ENCODE data around the gene S1PR4. TPM values are rescaled to one million over a fixed set of nuclear protein-coding genes. Genes with fewer than 3 reads are reported as not detected.
A peak's percentile ranks its signal among the peaks of the same experiment; 100 is the strongest.
"Not testable (repeated sequence)": the region's sequence is repeated elsewhere in the genome, so short reads cannot be mapped to it uniquely, and the experiment has no call there.

S1PR4 gene
- total RNA-seq, 1 donor from 2014 or later = 45.3 TPM

DNA sequence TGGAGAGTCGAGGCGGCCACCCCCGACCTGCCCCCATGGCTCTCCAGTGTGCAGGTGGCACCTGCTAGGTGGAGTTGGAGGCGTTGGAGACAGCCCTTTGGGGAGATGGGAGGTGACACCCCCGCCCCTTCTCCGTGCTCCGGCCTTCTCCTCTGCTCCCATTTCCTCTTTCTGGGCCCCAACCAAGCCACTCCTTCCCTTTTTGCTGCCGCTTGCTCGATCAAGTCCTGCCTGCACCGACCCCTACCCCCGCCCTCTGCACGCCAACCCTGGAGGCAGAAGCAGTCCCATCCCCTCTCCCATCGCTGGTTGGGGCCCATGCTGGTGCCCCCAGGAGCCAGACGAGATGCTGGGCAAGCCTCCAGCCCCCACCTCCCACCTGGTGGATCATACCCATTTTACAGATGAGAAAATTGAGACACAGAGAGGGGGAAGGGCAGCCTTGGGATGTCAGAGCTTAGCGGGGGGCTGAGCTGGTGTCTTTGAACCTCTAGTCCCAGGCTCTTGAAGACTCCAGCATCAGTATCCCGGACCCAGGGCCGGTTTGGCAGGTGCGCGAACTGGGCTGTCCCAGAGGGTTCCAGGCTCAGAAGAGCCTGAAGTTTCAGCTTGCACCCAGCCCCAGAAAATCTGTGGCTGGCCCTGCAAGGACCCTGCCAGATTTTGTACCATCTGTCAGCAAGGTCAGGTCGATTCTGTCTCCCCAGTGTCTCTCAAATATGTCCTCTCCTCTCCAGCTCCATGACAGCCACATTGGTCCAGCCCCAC lies 32.5 kb upstream of the S1PR4 start:
- Mint-ChIP-seq H3K4me1 (ENCODE audit: low read depth) (peaks cover 39% of the 10 kb centered on the region), H3K36me3 (ENCODE audit: low read depth) (peaks cover 36% of the 10 kb centered on the region), H3K4me3 (no peak overlapping the region), H3K27me3 (ENCODE audit: insufficient read depth) (no peaks in the 10 kb centered on the region), H3K9me3 (no peaks in the 10 kb centered on the region), H3K27ac (peak overlapping the region; percentile 29)
- intact Hi-C loops (cut with micrococcal nuclease) = loop anchor here (1.0 kb wide), 1 partner anchor 17 kb away; no protein-coding TSS in a partner anchor
- no peak for DNase-seq (ENCODE audit: low spot score)

DNA sequence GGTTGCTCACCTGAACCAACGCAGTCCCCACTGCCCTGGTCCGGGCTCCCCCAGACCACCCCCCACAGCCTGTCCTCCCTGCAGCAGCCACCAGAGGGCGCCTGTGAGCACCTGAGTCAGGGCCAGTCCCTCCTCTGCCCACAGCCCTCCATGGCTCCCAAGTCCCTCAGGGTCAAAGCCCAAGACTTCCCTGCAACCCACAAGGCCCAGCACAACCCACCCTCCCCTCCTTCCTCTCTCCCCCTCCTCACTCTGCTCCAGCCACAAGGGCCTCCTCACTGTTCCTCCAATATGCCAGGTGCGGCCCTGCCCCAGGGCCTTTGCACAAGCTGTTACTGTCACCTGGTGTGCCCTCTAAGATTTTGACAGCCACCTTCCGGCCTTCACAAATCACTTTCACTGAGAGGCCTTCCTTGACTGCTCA lies 31.9 kb upstream of the S1PR4 start:
- intact Hi-C loops (cut with micrococcal nuclease) = loop anchor here (1.0 kb wide), 1 partner anchor 17 kb away; no protein-coding TSS in a partner anchor
- Mint-ChIP-seq H3K27ac (peak overlapping the region; percentile 18), H3K4me1 (ENCODE audit: low read depth) (peaks cover 38% of the 10 kb centered on the region), H3K27me3 (ENCODE audit: insufficient read depth) (no peaks in the 10 kb centered on the region), H3K4me3 (no peak overlapping the region), H3K36me3 (ENCODE audit: low read depth) (peaks cover 36% of the 10 kb centered on the region), H3K9me3 (no peaks in the 10 kb centered on the region)
- DNase-seq (ENCODE audit: low spot score) = peak; percentile 53

DNA sequence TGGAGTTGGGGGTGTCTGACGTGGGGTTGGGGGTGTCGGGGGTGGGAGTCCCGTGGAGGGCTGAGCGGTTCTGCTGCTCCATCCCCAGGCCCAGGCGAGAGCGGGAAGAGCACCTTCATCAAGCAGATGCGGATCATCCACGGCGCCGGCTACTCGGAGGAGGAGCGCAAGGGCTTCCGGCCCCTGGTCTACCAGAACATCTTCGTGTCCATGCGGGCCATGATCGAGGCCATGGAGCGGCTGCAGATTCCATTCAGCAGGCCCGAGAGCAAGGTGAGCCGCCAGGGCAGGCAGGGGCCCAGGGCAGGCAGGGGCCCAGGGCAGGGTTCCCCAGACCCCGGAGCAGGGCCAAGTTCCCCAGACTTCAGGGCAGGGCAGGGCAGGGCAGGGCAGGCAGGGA lies 30.1 kb upstream of the S1PR4 start:
- H3K9me3 Mint-ChIP-seq = no peaks in the 10 kb centered on the region
- DNase-seq (ENCODE audit: low spot score) = no peak
- intact Hi-C loops (cut with micrococcal nuclease) = no loop called here

DNA sequence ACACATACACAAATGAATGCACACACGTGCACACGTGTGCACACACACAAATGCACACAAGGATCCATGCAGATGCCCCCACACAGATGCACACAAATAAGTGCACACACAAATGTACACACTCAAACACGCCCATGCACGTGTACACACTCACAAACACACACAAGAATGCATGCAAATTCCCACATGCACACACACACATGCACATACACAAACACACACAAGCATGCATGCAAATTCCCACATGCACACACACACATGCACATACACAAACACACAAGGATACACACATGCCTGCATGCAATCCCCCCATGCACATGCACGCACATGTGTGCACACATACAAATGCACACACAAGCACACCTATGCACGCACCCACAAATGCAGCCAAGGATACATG lies 29.5 kb upstream of the S1PR4 start:
- intact Hi-C loops (cut with micrococcal nuclease) = no loop called here
- H3K4me3 Mint-ChIP-seq = no peak overlapping the region
- H3K36me3 Mint-ChIP-seq (ENCODE audit: low read depth) = peaks cover 28% of the 10 kb centered on the region
- DNase-seq (ENCODE audit: low spot score) = no peak
- H3K27ac Mint-ChIP-seq = peak overlapping the region; percentile 0
- peaks cover 24% of the 10 kb centered on the region for H3K4me1 Mint-ChIP-seq (ENCODE audit: low read depth)
- H3K9me3 Mint-ChIP-seq = no peaks in the 10 kb centered on the region
- no peaks in the 10 kb centered on the region for H3K27me3 Mint-ChIP-seq (ENCODE audit: insufficient read depth)

More for the DNA sequence above, 30.1 kb upstream of the S1PR4 start:
- H3K27me3 Mint-ChIP-seq (ENCODE audit: insufficient read depth) = no peaks in the 10 kb centered on the region
- peaks cover 24% of the 10 kb centered on the region for H3K4me1 Mint-ChIP-seq (ENCODE audit: low read depth)
- peaks cover 28% of the 10 kb centered on the region for H3K36me3 Mint-ChIP-seq (ENCODE audit: low read depth)
- H3K4me3 Mint-ChIP-seq = no peak overlapping the region
- H3K27ac Mint-ChIP-seq = no peak overlapping the region

DNA sequence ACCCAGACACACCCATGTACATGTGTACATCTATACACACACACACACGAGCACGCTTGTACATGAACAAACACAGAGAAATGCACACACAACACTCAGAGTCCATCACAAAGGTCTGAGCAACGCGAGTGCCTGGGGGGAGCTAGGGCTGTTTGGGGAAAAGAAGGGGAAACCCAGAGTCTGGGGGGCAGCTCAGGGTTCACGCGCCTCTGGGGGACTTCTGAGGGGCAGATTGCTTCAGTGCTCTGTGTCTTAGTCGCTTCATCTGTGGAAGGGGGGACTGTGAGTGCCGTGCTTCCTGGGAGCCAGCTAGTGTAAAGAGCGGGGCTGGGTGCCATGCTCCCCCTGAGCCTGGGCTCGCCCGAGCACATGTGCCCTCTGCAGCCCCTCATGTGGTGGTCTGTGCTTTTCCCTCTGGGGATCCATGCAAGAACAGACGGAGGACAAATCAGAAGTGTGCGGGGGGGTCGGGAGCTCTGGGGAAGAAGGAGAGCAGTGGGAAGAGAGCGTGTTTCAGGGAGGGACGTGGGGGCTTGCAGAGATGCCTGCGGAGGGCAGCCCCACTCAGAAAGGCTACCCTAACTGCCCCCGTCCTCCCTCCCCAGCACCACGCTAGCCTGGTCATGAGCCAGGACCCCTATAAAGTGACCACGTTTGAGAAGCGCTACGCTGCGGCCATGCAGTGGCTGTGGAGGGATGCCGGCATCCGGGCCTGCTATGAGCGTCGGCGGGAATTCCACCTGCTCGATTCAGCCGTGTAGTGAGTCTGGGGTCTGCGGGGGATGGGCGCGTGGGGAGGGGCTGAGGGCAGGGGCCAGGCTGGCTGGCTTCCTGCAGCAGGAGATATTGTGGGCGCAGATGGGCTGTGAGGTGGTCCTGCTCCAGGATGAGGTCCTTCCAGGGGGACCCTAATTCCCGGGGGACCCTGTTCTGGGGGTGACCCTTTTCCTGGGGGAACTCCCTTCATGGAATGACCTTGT lies 28.8 kb upstream of the S1PR4 start:
- DNase-seq (ENCODE audit: low spot score) = no peak
- intact Hi-C loops (cut with micrococcal nuclease) = no loop called here
- Mint-ChIP-seq H3K9me3 (no peaks in the 10 kb centered on the region), H3K36me3 (ENCODE audit: low read depth) (peaks cover 28% of the 10 kb centered on the region), H3K27me3 (ENCODE audit: insufficient read depth) (no peaks in the 10 kb centered on the region), H3K4me3 (no peak overlapping the region), H3K27ac (peak overlapping the region; percentile 58), H3K4me1 (ENCODE audit: low read depth) (peaks cover 24% of the 10 kb centered on the region)

DNA sequence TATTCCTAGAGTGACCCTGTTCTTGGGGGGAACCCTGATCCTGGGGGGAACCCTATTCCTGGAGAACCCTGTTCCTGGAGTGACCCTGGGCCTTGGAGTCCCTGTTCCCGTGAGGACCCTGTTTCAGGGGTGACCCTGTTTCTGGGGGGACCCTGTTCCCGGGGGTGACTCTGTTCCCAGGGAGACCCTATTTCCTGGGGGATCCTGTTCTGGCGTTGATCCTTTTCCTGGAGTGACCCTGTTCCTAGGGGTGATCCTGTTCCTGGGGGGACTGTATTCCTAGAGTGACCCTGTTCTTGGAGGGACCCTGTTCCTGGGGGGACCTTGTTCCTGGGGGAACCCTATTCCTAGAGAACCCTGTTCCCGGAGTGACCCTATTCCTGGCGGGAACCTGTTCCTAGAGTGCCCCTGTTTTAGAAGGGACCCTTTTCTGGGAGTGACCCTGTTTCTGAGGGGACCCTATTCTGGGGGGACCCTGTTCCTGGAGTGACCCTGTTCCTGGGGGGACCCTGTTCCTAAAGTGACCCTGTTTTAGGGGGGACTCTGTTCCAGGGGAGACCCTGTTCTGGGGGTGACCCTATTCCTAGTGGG lies 27.7 kb upstream of the S1PR4 start:
- Mint-ChIP-seq H3K27me3 (ENCODE audit: insufficient read depth) (no peaks in the 10 kb centered on the region), H3K27ac (no peak overlapping the region), H3K4me1 (ENCODE audit: low read depth) (peaks cover 21% of the 10 kb centered on the region), H3K36me3 (ENCODE audit: low read depth) (peaks cover 36% of the 10 kb centered on the region), H3K4me3 (no peak overlapping the region), H3K9me3 (no peaks in the 10 kb centered on the region)
- DNase-seq (ENCODE audit: low spot score) = no peak
- intact Hi-C loops (cut with micrococcal nuclease) = no loop called here

DNA sequence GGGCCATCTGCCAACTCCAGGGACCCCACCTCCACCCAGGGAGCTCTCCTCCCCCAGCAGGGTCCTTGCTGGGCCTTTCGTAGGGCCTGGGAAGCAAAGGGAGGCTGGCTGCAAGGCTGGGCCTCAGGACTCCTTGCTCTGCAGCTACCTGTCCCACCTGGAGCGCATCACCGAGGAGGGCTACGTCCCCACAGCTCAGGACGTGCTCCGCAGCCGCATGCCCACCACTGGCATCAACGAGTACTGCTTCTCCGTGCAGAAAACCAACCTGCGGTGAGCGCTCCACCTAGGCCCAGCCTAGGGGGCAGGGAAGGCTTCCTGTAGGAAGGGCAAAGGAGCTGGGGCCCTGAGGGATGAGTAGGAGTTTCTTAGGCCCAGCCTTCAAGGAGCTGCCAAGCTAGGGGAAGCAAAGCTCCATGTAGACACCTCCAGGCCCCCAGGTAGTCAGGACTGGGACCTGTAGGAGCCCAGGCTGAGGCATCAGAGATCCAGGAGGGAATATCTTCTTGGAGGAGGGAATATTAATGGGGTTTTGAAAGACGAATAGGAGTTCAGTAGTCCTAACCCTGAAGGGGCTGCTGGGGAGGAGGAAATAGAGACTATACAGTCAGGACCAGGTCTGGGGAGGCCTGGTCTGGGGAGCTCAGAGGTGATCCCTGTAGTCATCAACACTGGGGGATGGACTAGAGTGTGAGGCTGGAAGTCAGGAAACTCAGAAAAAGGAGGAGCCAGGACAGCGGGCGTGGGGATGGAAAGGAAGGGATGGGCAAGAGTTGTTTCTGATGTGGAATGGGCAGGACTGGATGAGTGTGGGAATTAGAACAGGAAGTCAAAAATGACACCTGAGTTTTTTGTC lies 26.8 kb upstream of the S1PR4 start:
- peaks cover 11% of the 10 kb centered on the region for H3K4me1 Mint-ChIP-seq (ENCODE audit: low read depth)
- intact Hi-C loops (cut with micrococcal nuclease) = no loop called here
- H3K36me3 Mint-ChIP-seq (ENCODE audit: low read depth) = peaks cover 43% of the 10 kb centered on the region
- H3K27ac Mint-ChIP-seq = no peak overlapping the region
- no peak overlapping the region for H3K4me3 Mint-ChIP-seq
- no peaks in the 10 kb centered on the region for H3K9me3 Mint-ChIP-seq
- DNase-seq (ENCODE audit: low spot score) = no peak
- H3K27me3 Mint-ChIP-seq (ENCODE audit: insufficient read depth) = no peaks in the 10 kb centered on the region

DNA sequence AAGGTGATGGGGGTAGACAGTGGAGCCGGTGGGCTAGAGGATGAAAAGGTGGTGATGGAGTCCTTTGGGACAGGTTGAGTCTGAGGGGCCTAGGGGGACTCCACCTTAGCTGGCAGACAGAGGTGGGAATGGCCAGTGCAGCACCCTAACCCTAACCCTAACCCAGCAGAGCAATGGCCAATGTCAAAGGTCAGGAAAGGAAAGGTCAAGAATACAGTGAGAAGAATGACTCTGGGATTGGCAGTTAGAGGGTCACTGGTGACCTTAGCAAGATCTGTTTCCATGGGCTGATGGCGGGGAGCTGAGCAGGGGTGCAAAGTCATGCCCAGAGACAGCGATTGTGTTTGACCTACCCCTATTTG lies 26.2 kb upstream of the S1PR4 start:
- H3K27me3 Mint-ChIP-seq (ENCODE audit: insufficient read depth) = no peaks in the 10 kb centered on the region
- no peak overlapping the region for H3K4me3 Mint-ChIP-seq
- peaks cover 44% of the 10 kb centered on the region for H3K36me3 Mint-ChIP-seq (ENCODE audit: low read depth)
- H3K9me3 Mint-ChIP-seq = no peaks in the 10 kb centered on the region
- intact Hi-C loops (cut with micrococcal nuclease) = no loop called here
- H3K4me1 Mint-ChIP-seq (ENCODE audit: low read depth) = peaks cover 15% of the 10 kb centered on the region
- H3K27ac Mint-ChIP-seq = no peak overlapping the region
- no peak for DNase-seq (ENCODE audit: low spot score)

DNA sequence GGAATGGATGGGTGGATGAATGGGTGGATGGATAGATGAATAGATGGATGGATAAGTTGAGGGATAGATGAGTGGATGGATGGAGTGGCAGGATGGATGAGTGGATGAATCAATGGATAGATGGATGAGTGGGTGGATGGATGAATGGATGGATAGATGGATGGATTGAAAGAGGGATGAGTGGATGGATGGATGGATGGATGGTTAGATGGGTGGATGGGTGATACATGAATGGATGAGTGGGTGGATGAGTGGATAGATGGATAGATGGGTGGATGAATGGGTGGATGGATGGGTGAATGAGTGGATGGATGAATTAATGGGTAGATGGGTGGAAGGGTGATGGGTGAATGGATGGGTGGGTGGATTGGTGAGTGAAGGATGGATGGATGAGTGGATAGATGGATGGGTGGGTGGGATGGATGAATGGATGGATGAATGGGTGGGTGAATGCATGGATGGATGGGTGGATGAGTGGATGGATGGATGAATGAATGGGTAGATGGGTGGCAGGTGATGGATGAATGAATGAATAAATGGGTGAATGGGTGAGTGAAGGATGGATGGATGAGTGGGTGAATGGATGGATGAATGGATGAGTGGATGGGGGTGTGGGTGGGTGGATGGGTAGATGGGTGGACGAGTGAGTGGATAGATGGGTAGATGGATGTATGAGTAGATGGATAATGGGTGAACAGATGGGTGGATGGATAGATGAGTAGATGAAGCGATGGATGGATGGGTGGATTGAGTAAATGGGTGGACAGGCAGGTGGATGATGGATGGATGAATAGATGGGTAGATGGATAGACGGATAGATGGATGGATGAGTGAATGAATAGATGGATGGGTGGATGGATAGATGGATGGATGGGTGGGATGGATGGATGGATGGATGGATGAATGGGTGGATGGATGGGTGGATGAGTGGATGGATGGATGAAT lies 25.0 kb upstream of the S1PR4 start:
- no peak overlapping the region for H3K4me3 Mint-ChIP-seq
- intact Hi-C loops (cut with micrococcal nuclease) = no loop called here
- H3K36me3 Mint-ChIP-seq (ENCODE audit: low read depth) = peaks cover 51% of the 10 kb centered on the region
- H3K27ac Mint-ChIP-seq = no peak overlapping the region
- no peaks in the 10 kb centered on the region for H3K27me3 Mint-ChIP-seq (ENCODE audit: insufficient read depth)
- no peaks in the 10 kb centered on the region for H3K9me3 Mint-ChIP-seq
- H3K4me1 Mint-ChIP-seq (ENCODE audit: low read depth) = peaks cover 20% of the 10 kb centered on the region
- DNase-seq (ENCODE audit: low spot score) = no peak

DNA sequence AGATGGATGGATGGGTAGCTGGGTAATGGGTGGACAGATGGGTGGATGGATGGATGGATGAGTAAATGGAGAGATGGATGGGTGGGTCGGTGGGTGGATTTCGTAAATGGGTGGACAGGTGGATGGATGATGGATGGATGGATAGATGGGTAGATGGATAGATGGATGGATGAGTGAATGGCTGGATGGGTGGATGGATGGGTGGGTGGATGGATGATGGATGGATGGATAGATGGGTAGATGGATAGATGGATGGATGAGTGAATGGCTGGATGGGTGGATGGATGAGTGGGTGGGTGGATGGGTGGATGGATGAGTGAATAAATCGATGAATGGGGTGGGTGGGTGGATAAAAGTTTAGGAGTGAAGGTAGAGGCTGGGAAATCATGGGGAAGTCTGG lies 24.1 kb upstream of the S1PR4 start:
- H3K9me3 Mint-ChIP-seq; H3K27ac Mint-ChIP-seq; intact Hi-C loops (cut with micrococcal nuclease); H3K27me3 Mint-ChIP-seq (ENCODE audit: insufficient read depth); H3K4me3 Mint-ChIP-seq; DNase-seq (ENCODE audit: low spot score): not testable (repeated sequence)
- H3K36me3 Mint-ChIP-seq (ENCODE audit: low read depth) = peaks cover 49% of the 10 kb centered on the region
- peaks cover 14% of the 10 kb centered on the region for H3K4me1 Mint-ChIP-seq (ENCODE audit: low read depth)

DNA sequence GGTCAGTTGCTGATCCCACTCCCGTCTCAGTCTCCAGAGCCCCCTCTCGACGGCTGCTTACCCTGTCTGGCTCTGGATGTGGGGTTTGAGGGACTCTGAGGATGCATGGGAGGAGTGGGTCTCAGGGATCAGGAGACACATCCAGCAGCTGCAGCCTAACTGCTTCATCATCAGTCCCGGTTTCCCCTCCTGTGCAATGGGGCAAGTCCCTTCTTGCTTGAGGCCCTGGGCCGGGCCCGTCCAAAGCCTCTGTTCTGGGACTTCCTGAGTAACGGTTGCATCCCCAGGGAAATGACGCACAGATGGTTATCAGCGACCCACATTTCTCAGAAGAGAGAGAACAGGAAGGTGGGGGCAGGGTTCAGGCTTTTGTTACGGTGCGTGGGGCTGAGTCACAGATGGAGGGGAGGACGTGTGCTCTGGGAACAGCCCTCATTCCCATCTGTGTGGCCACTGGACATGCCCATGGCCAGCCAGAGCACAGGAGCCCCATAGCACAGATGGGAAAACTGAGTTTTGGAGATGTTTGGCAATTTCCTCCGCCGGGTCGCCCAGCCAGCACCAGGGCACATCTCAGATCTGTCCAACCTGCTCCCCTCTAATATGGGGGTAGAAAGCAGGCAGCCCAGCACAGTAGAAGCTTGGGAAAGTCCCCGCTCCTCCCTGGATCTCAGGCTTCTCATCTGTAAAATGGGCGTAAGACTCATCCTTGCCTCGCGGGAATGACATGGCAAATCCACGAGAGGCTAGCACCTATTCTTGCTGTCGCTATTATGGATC lies 23.4 kb upstream of the S1PR4 start:
- Mint-ChIP-seq H3K36me3 (ENCODE audit: low read depth) (peaks cover 48% of the 10 kb centered on the region), H3K27me3 (ENCODE audit: insufficient read depth) (no peaks in the 10 kb centered on the region), H3K4me1 (ENCODE audit: low read depth) (peaks cover 17% of the 10 kb centered on the region), H3K4me3 (no peak overlapping the region), H3K9me3 (peaks cover 1% of the 10 kb centered on the region), H3K27ac (no peak overlapping the region)
- DNase-seq (ENCODE audit: low spot score) = peak; percentile 84
- intact Hi-C loops (cut with micrococcal nuclease) = loop anchor here (1.0 kb wide), 2 partner anchors 22 to 23 kb away; partner anchors contain the start of gene S1PR4
